K562 (cell line): ENCODE data around the gene C1QTNF12. TPM values are rescaled to one million over a fixed set of nuclear protein-coding genes. Genes with fewer than 3 reads are reported as not detected.

Experiments used
- ARID3B ChIP-seq: fragments of 250-450 bp; sonication (Bioruptor Pico); IDR thresholded peaks from 2 replicates; pipeline ENCODE4 v1.4.0; 2020; ENCODE audit warnings: borderline replicate concordance
- HINFP ChIP-seq: fragments of 450-650 bp; conservative IDR thresholded peaks from 2 replicates; pipeline ENCODE4 v1.6.1; 2016; ENCODE audit warnings: missing genetic modification characterization, low read depth, mild to moderate bottlenecking, control low read depth, missing compliant biosample characterization
- KLF1 ChIP-seq: fragments of 450-650 bp; IDR thresholded peaks from 2 replicates; pipeline ENCODE4 v1.6.1; 2016; ENCODE audit warnings: missing genetic modification characterization, missing compliant biosample characterization
- MCM3 ChIP-seq: fragments of 450-650 bp; IDR thresholded peaks from 2 replicates; pipeline ENCODE4 v1.6.1; 2016
- STAT6 ChIP-seq: sonication (generic); formaldehyde crosslinking; IDR thresholded peaks from 2 replicates; pipeline ENCODE4 v1.8.1; 2023; ENCODE audit warnings: mild to moderate bottlenecking, missing genetic modification reagents
- TFAP4 ChIP-seq: sonication (generic); formaldehyde crosslinking; IDR thresholded peaks from 2 replicates; pipeline ENCODE4 v1.8.0; 2022; ENCODE audit warnings: missing genetic modification reagents, mild to moderate bottlenecking, moderate library complexity, borderline replicate concordance
- ZBTB7A ChIP-seq: IDR thresholded peaks from 2 replicates; pipeline ENCODE4 v1.6.1; 2011; ENCODE audit warnings: low read depth, mild to moderate bottlenecking, low read length, moderate library complexity, borderline replicate concordance; ENCODE audit not compliant: control insufficient read depth
- ZBTB8A ChIP-seq: fragments of 450-650 bp; IDR thresholded peaks from 2 replicates; pipeline ENCODE4 v1.6.1; 2018; ENCODE audit warnings: mild to moderate bottlenecking, moderate library complexity; ENCODE audit not compliant: partially characterized antibody
- polyA plus RNA-seq, 8 experiments: library from polyadenylated mRNA; depleted of rRNA in 4 of 8; stranded (reverse) in 5 of 8; unstranded in 3 of 8; fragments of >200 nt; fragmentation: Nextera tagmentation in 2 of 8; fragmentation: Illumina TruSeq in 1 of 8; extraction: Ambion mirVana in 2 of 8; extraction: Trizol in 1 of 8; gene quantifications; 2 replicates each; pipeline versions ENCODE4 v1.2.1 to v1.2.3, GENCODE V29; 2011 to 2014; ENCODE audit warnings: inconsistent platforms in 1 of 8, missing spikeins in 1 of 8
- total RNA-seq, 7 experiments: library from RNA; depleted of rRNA in 6 of 7; stranded (reverse); fragments of >200 nt in 6 of 7; fragmentation: Illumina TruSeq in 2 of 7; extraction: Trizol in 2 of 7; gene quantifications; 2 replicates each; pipeline versions ENCODE4 v1.2.1 to v1.2.3, GENCODE V29; 2011 to 2021; ENCODE audit warnings: low replicate concordance in 1 of 7

C1QTNF12 gene
- total and polyA plus RNA-seq, 9 of the 15 experiments (the other 6 are each of a cell fraction or from before 2014, with no cell fraction given), result 0.11 to 4.3 (median 0.93) TPM; not detected in 3

GRCh38 chr1:1255611-1256010 is 9.1 kb upstream of the C1QTNF12 start (continued):
- no peak for TF ChIP-seq STAT6 (CRISPR knock-in tag)
- TF ChIP-seq ARID3B (CRISPR knock-in tag), result no peak
- TF ChIP-seq KLF1 (tag), result no peak
- no peak for TF ChIP-seq TFAP4
- TF ChIP-seq MCM3, result no peak
- no peak for TF ChIP-seq HINFP
- TF ChIP-seq ZBTB8A, result no peak
- TF ChIP-seq ZBTB7A, result no peak
